Measurements from ENCODE around the gene APLNR. TPM values are rescaled to one million over a fixed set of nuclear protein-coding genes. Genes with fewer than 3 reads are reported as not detected.
"Not testable (repeated sequence)": the region's sequence is repeated elsewhere in the genome, so short reads cannot be mapped to it uniquely, and the experiment has no call there.

APLNR gene
- total RNA-seq (0.48 and 1.9 TPM in 2 replicates), polyA plus RNA-seq (3.3 and 3.9 TPM in 2 replicates)

DNA sequence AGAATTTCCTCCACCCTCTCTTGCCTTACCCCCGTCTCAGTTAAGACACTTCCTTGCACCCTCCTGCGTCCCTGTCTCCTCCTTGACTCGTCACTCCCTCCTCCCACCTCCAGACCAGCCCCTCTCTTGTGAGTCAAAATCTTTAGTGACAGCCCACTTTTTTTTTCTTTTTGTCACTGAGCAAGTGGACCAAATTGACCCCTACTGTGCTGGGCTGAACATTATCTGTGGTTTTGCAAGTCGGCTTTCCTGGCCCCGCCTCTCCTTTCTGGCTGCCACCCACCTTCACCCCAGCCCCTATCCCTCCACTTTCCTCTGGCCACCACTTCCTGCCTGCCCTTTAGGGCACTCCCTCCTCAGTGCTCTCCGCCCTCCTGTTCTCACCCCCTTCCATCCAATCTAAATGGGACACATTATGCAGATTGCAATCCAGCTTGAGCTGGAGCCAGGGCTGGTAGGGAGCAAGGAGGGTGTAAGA is at the start of gene APLNR:
TSS of gene APLNR (minus strand) at position 47 of the 478 bp plus-strand sequence. CDS start 246 bp downstream, outside the sequence.
- TF ChIP-seq, protein P1, sequence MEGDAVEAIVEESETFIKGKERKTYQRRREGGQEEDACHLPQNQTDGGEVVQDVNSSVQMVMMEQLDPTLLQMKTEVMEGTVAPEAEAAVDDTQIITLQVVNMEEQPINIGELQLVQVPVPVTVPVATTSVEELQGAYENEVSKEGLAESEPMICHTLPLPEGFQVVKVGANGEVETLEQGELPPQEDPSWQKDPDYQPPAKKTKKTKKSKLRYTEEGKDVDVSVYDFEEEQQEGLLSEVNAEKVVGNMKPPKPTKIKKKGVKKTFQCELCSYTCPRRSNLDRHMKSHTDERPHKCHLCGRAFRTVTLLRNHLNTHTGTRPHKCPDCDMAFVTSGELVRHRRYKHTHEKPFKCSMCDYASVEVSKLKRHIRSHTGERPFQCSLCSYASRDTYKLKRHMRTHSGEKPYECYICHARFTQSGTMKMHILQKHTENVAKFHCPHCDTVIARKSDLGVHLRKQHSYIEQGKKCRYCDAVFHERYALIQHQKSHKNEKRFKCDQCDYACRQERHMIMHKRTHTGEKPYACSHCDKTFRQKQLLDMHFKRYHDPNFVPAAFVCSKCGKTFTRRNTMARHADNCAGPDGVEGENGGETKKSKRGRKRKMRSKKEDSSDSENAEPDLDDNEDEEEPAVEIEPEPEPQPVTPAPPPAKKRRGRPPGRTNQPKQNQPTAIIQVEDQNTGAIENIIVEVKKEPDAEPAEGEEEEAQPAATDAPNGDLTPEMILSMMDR (IDR thresholded peaks at IDR 0.05; ENCODE audit: poor library complexity) = no peak
- TF ChIP-seq EZH2 (IDR thresholded peaks at IDR 0.05; ENCODE audit: borderline replicate concordance) (no peak), EZH2phosphoT487 (IDR thresholded peaks at IDR 0.05; ENCODE audit: low read depth, severe bottlenecking, unreplicated experiment) (no peak)
- Histone ChIP-seq H3K9me2 (replicated peaks; ENCODE audit: insufficient read depth) (no peaks in the 10 kb centered on the region), H3K27ac (no peak within 1 kb of the TSS), H4K20me1 (ENCODE audit: insufficient read depth, poor library complexity, severe bottlenecking) (no peaks in the 10 kb centered on the region), H3K4me2 (no peak within 1 kb of the TSS), H3K27me3 (peaks cover 3% of the 10 kb centered on the region), H3K79me2 (no peaks in the 10 kb centered on the region), H3K9me3 (ENCODE audit: low read depth) (no peaks in the 10 kb centered on the region), H3K36me3 (replicated peaks; ENCODE audit: insufficient read depth, low read depth) (no peaks in the 10 kb centered on the region), H3K4me1 (ENCODE audit: insufficient read depth) (no peaks in the 10 kb centered on the region), H3K4me3 (no peak within 1 kb of the TSS), H2AFZ (no peak within 1 kb of the TSS)
- no peak for DNase-seq (ENCODE audit: low spot score)
- WGBS (ENCODE audit: low lambda C conversion rate, missing lambda C conversion rate) = 49% methylated on average over 6 of the region's 6 CpGs

DNA sequence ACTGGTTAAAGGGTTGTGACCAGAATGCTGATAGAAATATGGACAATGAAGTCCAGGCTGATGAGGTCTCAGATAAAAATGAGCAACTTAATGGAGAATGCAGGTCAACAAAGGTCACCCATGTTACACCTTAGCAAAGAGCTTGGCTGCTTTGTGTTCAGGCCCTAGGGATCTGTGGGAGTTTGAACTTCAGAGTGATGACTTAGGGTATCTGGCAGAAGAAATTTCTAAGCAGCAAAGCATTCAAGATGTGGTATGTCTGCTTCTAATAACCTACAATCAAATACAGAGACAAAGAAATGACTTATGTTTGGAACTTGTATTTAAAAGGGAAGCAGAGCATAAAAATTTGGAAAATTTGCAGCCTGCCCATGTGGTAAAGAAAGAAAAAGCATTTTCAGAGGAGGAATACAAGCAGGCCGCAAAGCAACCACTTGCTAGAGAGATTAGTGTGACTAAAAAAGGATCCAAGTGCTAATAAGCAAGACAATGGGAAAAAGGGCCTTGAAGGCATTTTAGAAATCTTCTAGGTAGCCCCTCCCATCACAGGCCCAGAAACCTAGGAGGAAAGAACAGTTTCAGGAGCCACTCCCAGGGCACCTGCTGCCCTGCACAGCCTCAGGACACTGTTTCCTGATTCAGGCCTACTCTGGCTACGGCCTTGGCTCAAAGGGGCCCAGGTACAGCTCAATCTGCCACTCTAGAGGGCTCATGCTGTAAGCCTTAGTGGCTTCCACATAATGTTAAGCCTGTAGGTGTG is 46.4 kb upstream of the APLNR start:
- Histone ChIP-seq H3K27me3 (no peaks in the 10 kb centered on the region), H3K27ac (no peak overlapping the region), H3K4me2 (no peak overlapping the region), H3K4me1 (ENCODE audit: insufficient read depth) (peaks cover 7% of the 10 kb centered on the region), H4K20me1 (ENCODE audit: insufficient read depth, poor library complexity, severe bottlenecking) (no peaks in the 10 kb centered on the region), H3K79me2 (no peaks in the 10 kb centered on the region), H3K9me3 (ENCODE audit: low read depth) (no peaks in the 10 kb centered on the region), H3K4me3 (no peak overlapping the region), H3K36me3 (replicated peaks; ENCODE audit: insufficient read depth, low read depth) (no peaks in the 10 kb centered on the region), H3K9me2 (replicated peaks; ENCODE audit: insufficient read depth) (no peaks in the 10 kb centered on the region), H2AFZ (no peak overlapping the region)
- TF ChIP-seq EZH2 (IDR thresholded peaks at IDR 0.05; ENCODE audit: borderline replicate concordance) (no peak), EZH2phosphoT487 (IDR thresholded peaks at IDR 0.05; ENCODE audit: low read depth, severe bottlenecking, unreplicated experiment) (no peak)
- TF ChIP-seq, protein P1 (IDR thresholded peaks at IDR 0.05; ENCODE audit: poor library complexity) = no peak
- DNase-seq (ENCODE audit: low spot score) = no peak
- 77% methylated on average over 2 of the region's 2 CpGs for WGBS (ENCODE audit: low lambda C conversion rate, missing lambda C conversion rate)

- H3K79me2 ChIP-seq; DNase-seq (ENCODE audit: low spot score); H2AFZ ChIP-seq; H3K27me3 ChIP-seq; H3K4me2 ChIP-seq; H3K9me2 ChIP-seq (replicated peaks; ENCODE audit: insufficient read depth); H3K4me3 ChIP-seq; H3K27ac ChIP-seq; H4K20me1 ChIP-seq (ENCODE audit: insufficient read depth, poor library complexity, severe bottlenecking); H3K9me3 ChIP-seq (ENCODE audit: low read depth); H3K36me3 ChIP-seq (replicated peaks; ENCODE audit: insufficient read depth, low read depth): not testable (repeated sequence)
- H3K4me1 ChIP-seq (ENCODE audit: insufficient read depth) = peaks cover 11% of the 10 kb centered on the region
- 88% methylated on average over 6 of the region's 6 CpGs for WGBS (ENCODE audit: low lambda C conversion rate, missing lambda C conversion rate)
Observed at GRCh38 chr11:57281546-57281945, 44.5 kb upstream of the APLNR start.

- TF ChIP-seq, protein P1 (IDR thresholded peaks at IDR 0.05; ENCODE audit: poor library complexity) = no peak
- Histone ChIP-seq H3K36me3 (replicated peaks; ENCODE audit: insufficient read depth, low read depth) (no peaks in the 10 kb centered on the region), H3K9me2 (replicated peaks; ENCODE audit: insufficient read depth) (no peaks in the 10 kb centered on the region), H3K4me2 (no peak overlapping the region), H3K4me1 (ENCODE audit: insufficient read depth) (peaks cover 11% of the 10 kb centered on the region), H3K27ac (peak overlapping the region; percentile 83), H3K9me3 (ENCODE audit: low read depth) (no peaks in the 10 kb centered on the region), H3K4me3 (no peak overlapping the region), H3K79me2 (no peaks in the 10 kb centered on the region), H4K20me1 (ENCODE audit: insufficient read depth, poor library complexity, severe bottlenecking) (no peaks in the 10 kb centered on the region), H2AFZ (no peak overlapping the region), H3K27me3 (no peaks in the 10 kb centered on the region)
- DNase-seq (ENCODE audit: low spot score) = no peak
- WGBS (ENCODE audit: low lambda C conversion rate, missing lambda C conversion rate) = 87% methylated on average over 5 of the region's 5 CpGs
Observed at GRCh38 chr11:57279116-57279515, 42.1 kb upstream of the APLNR start.
